ENCODE data around the gene NPY4R2.
"Not testable (repeated sequence)": the region's sequence is repeated elsewhere in the genome, so short reads cannot be mapped to it uniquely, and the experiment has no call there.

Gene NPY4R2

GRCh38 chr10:47933462-47933861, 15.0 kb downstream of the NPY4R2 start:
- not testable (repeated sequence) for DNase-seq

GRCh38 chr10:47936772-47937228, 18.3 kb downstream of the NPY4R2 start:
- not testable (repeated sequence) for DNase-seq

DNA sequence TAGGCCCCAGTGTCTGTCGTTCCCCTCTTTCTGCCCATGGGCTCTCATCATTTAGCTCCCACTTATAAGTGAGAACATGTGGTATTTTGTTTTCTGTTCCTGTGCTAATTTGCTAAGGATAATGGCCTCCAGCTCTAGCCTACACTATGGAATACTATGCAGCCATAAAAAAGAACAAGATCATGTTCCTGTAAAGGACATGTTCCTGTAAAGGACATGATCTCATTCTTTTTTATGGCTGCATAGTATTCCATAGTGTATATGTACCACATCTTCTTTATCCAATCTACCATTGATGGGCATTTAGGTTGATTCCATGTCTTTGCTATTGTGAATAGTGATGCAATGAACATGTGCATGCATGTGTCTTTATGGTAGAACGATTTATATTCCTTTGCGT, 19.2 kb downstream of the NPY4R2 start:
- DNase-seq, result not testable (repeated sequence)

GRCh38 chr10:47940821-47941220, 22.4 kb downstream of the NPY4R2 start:
- not testable (repeated sequence) for DNase-seq

GRCh38 chr10:47941379-47941778, 22.9 kb downstream of the NPY4R2 start:
- DNase-seq, result not testable (repeated sequence)

DNA sequence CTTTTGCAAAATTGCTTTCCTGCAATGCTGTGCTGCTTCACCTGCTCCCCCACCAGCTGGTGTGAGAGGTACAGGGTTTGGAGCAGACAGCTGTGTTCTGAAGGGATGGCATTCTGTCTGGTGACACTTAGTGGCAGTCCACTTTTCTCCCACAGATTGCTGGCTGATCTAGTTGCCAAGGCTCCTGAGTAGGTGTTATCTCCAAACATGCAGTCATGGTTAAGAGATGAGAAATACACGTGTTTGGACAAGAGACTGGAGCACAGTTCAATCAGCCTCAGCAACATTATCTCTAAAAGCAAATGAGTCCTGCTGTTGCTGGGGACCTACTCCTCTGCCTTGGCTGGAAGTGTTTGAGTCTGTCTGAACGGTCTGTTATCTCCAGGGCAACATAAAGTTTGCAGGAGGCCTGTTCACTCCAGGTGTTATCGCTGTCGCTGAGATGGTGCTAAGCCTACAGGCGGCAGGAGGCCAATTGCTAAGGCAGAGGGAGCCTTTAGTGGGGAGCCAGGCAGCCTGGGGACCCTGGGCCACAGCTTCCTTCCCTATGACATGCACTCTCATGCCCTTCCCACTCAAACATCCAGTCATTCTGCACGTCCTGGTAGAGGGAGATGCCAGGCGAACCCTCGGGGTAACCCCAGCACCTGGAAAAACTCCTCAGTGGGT, 24.0 kb downstream of the NPY4R2 start:
- not testable (repeated sequence) for DNase-seq

GRCh38 chr10:47943328-47943727, 24.9 kb downstream of the NPY4R2 start:
- not testable (repeated sequence) for DNase-seq

- not testable (repeated sequence) for DNase-seq
Measured at GRCh38 chr10:47947424-47947823, 29.0 kb downstream of the NPY4R2 start.

DNA sequence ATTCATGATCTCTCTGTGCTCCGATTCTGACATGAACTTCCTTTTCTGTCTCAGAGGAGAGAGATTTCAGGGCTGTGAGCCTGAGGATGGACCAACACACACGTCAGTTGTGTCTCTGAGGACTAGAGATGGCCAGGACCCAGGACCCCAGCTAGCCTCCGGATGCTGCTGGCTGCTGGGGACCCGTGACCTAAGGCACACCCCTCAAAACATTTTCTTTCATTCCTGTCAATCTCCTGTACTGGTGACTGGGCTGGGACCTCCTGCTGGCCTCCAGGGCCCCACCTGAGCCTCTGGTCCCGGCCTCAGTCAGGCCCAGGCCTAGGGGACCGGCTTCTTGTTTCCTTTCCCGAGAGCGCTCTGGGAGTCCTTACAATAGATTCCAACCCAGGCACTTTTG, 38.7 kb downstream of the NPY4R2 start:
- not testable (repeated sequence) for DNase-seq

DNA sequence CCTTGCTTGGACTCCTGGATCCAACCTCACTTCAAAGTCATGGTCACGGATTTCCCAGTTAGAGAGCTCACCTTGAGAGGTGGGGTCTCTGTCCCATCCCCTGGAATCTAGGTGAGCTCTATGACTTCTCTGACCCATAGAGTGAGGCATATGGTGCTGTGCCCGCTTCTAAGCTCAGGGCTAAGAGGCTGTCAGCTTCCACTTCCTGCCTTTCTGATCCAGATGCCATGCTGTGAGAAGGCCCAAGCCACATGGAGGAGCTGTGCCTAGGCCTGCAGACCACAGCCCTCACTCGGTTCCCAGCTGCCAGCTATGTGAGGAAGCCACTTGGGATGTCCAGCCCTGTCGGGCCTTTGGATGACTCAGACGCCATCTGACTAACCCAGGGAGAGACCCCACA, 41.2 kb downstream of the NPY4R2 start:
- DNase-seq, result not testable (repeated sequence)

- DNase-seq, result not testable (repeated sequence)
Measured at GRCh38 chr10:47960699-47961098, 42.2 kb downstream of the NPY4R2 start.

GRCh38 chr10:47962785-47963184, 44.3 kb downstream of the NPY4R2 start:
- not testable (repeated sequence) for DNase-seq

GRCh38 chr10:47964280-47965063, 46.0 kb downstream of the NPY4R2 start:
- DNase-seq, result not testable (repeated sequence)

GRCh38 chr10:47968988-47969387, 50.5 kb downstream of the NPY4R2 start:
- DNase-seq, result not testable (repeated sequence)

- not testable (repeated sequence) for DNase-seq
Measured at GRCh38 chr10:47970047-47970446, 51.6 kb downstream of the NPY4R2 start.

GRCh38 chr10:47971598-47971997, 53.1 kb downstream of the NPY4R2 start:
- not testable (repeated sequence) for DNase-seq

GRCh38 chr10:47972077-47972476, 53.6 kb downstream of the NPY4R2 start:
- not testable (repeated sequence) for DNase-seq
